HG03575 (cell line): ENCODE results near the gene ZNF443.
"Not testable (repeated sequence)": the region's sequence is repeated elsewhere in the genome, so short reads cannot be mapped to it uniquely, and the experiment has no call there.

Experiments
- ATAC-seq: cut with Tn5 transposase; IDR thresholded peaks from one replicate; pipeline ENCODE4 v1.9.1; 2021; ENCODE audit not compliant: unreplicated experiment, insufficient number of reproducible peaks, low FRiP score; ENCODE audit errors: extremely low read depth

ZNF443 gene

GRCh38 chr19:12425888-12426274 is 14.9 kb downstream of the ZNF443 start:
- no peak for ATAC-seq

DNA sequence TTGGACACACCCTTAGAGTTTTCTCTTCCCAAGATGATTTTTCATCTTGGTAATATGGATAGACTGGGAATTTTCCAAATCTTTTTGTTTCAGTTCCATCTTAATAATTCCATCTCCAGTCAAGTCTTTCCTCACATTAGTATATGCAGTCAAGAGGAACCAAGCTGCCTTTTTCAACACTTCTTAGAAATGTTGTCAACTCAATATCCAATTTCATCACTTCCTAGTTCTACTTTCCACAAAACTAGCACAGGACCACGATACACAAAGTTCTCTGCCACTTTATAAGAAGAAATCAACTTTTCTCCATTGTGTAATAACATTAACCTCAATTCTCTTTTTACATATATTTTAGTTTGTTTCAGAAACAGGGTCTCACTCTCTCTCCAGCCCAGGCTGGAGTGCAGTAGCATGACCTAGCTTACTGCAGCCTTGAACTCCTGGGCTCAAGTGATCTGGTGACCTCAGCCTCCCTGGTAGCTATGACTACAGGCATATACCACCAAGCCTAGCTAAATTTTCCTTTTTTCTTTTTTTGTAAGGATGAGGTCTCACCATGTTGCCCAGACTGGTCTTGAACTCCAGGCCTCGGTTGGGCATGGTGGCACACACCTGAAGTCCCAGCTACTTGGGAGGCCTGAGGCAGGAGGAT is 15.5 kb downstream of the ZNF443 start:
- ATAC-seq = no peak

GRCh38 chr19:12417273-12417672 is 23.5 kb downstream of the ZNF443 start:
- not testable (repeated sequence) for ATAC-seq

- ATAC-seq = no peak
These were observed 28.9 kb downstream of the ZNF443 start for GRCh38 chr19:12411893-12412292.

- ATAC-seq = no peak
These were observed 40.0 kb downstream of the ZNF443 start, which contains the start of gene ZNF799 for GRCh38 chr19:12400633-12401502. Gene ZNF799 (minus strand): TSS chr19:12401271. CDS start chr19:12401070, 201 bp downstream.

- ATAC-seq = not testable (repeated sequence)
These were observed 40.8 kb downstream of the ZNF443 start for GRCh38 chr19:12399901-12400632.

DNA sequence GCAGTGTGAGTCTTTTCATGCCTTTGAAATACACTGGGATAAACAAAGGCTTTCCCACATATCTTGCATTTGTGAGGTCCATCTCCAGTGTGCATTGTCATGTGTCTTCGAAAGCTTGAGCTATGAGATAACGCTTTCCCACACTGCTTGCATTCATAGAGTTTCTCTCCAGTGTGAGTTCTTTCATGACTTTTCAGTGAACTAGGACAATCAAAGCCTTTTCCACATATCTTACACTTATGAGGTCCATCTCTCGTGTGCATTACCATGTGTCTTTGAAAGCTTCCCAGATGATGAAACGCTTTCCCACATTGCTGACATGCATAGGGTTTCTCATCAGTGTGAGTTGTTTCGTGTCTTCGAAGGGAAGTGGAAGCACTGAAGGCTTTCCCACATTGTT is 49.7 kb downstream of the ZNF443 start:
- ATAC-seq = not testable (repeated sequence)

DNA sequence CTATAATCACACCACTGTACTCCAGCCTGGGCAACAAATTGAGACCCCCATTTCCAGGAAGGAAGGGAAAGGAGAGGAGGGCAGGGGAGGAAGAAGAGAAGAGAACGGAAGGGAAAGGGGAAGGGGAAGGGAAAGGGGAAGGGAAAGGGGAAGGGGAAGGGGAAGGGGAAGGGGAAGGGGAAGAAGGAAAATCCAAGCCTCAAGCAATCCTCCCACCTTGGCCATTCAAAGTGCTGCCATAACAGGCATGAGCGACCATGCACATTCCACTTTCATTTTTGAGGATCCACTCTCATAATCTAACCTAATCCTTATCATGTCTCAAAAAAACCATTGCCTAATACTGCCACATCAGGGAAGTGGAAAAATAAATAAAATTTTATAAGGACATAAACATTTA is 54.5 kb downstream of the ZNF443 start:
- ATAC-seq = not testable (repeated sequence)

DNA sequence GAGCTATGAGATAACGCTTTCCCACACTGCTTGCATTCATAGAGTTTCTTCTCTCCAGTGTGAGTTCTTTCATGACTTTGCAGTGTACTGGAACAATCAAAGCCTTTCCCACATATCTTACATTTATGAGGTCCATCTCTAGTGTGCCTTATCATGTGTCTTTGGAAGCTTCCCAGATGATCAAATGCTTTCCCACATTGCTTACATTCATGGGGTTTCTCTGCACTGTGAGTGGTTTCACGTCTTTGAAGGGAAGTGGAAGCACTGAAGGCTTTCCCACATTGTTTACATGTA is 60.4 kb downstream of the ZNF443 start:
- ATAC-seq = no peak

DNA sequence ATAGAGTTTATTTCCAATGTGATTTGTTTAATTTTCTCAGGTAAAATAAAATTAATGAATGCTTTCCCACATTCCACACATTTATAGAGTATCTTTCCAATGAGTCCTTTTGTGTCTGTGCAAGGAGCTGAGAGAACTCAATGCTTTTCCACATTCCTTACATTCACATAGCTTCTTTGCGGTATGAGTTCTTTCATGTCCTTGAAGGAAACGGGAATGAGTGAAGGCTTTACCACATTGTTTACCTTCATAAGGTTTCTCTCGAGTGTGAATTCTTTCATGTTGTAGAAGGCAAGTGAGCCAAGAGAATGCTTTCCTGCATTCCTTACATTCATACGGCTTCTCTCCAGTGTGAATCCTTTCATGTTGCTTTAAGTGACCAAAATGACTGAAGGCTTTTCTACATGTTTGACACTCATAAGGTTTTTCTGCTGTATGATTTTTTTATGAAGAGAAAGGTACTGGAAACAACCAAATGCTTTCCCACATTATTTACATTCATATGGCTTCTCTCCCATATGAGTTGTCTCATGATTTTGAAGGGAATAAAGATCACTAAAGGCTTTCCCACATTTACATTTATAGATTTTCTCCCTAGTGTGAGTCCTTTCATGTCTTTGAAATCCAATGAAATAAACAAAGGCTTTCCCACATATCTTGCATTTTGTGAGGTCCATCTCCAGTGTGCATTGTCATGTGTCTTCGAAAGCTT is 60.9 kb downstream of the ZNF443 start:
- no peak for ATAC-seq
